GM21825 (cell line): Measurements from ENCODE around the gene MAPKAPK3.

ENCODE experiments used
- ATAC-seq: cut with Tn5 transposase; IDR thresholded peaks from one replicate; pipeline ENCODE4 v1.9.1; 2021; ENCODE audit warnings: mild to moderate bottlenecking, moderate library complexity; ENCODE audit not compliant: unreplicated experiment

Gene MAPKAPK3

DNA sequence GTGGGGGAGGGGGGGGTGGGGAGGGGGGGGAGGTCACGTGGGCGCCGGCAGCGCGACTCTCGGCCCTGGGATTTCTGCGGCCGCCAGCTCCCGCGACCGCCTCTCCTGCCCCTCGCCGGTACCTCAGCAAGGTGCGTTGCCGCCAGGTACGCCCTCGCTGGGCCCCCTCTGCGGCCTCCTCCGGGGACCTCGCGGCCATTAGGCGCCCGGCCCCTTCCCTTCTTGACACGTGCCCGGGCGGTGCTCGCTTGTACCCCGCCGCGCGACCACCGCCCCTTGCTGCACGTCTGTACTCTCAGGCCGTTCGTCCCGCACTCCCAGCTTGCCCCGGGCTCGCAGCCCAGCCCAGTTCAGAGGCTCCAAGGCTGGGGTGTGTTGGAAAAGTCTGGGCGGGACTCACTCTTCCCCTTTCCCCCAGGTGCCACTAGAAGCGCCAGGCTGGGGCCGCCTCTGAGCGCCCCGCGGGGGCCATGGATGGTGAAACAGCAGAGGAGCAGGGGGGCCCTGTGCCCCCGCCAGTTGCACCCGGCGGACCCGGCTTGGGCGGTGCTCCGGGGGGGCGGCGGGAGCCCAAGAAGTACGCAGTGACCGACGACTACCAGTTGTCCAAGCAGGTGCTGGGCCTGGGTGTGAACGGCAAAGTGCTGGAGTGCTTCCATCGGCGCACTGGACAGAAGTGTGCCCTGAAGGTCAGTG is at the start of gene MAPKAPK3:
TSS of gene MAPKAPK3 (plus strand) at position 56 of the 696 bp plus-strand sequence. CDS start at position 471, 415 bp downstream.
- no peak for ATAC-seq

- peak; percentile 79 for ATAC-seq
Measured at GRCh38 chr3:50567386-50568167, 49.4 kb upstream of the MAPKAPK3 start, which contains the start of gene C3orf18. C3orf18 (minus strand) TSS chr3:50567747; CDS start chr3:50565699, 2,048 bp downstream.

- peak; percentile 62 for ATAC-seq
Measured at GRCh38 chr3:50568947-50569749, 47.8 kb upstream of the MAPKAPK3 start, which contains the start of gene HEMK1. HEMK1 (plus strand) TSS chr3:50569522; CDS start chr3:50571105, 1,583 bp downstream.

GRCh38 chr3:50570508-50571279 is 46.3 kb upstream of the MAPKAPK3 start:
- ATAC-seq, result no peak

DNA sequence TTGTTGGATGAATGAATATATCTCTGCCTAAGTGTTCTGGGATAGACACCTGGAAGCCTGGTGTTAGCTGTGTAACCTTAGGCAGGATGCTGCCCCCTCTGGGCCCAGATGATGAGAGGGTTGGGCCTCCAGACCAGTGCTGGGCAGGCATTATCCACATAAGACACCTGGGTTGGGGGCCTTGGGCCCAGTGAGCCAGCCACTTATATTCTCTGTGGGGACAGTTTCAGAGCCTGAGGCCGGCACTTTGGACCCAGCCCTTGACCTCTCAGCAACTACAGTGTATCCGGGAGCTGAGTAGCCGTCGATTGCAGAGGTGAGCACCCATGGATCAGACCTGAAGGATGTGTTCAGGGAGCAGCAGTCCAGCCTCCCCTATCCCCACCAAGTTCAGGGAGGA is 45.5 kb upstream of the MAPKAPK3 start:
- ATAC-seq, result no peak

DNA sequence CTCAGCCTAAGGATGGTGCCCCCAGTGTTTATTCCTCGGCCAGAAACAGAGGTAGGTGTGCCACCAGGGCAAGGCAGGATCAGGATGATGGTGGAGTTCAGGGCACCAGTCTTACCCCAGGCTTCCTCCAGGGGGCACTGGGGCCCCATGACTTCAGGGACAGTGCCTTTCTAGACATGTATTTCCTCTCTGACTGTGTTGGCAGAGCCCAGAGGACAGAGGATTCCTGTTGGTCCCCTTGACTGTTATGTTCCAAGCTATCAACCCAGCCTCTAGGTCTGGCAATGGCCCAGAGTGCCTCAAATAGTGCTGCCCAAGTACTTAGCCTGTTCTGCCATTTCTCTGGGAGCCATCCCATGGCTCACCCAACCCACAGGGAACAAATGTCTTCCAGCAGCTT is 44.8 kb upstream of the MAPKAPK3 start:
- no peak for ATAC-seq

DNA sequence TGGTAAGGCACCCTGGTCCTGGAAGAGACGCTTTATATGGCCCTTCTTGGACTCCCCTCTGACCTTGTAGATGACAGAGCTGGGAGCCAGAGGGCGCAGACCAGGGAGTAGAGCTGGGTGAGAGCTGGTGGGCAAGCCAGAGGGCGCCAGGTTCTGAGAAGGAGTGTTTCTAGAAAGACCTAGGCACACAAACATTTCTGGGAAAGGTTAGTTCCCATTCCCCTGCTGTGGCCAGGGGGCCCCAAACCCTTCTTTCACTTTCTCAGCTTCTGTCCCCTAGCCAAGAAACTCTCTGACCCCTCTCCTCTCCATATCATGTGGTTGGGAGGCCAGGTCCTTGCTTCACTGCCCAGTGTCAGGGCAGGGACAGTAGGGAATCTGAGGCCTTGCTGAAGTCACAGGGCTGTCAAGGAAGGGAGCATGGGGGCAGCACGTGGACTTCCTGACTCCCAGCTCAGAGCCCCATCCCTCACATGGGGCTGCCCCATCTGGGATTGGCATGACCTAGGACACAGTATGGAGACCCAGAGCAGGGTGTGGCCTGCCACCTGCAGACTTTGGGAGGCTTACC is 44.1 kb upstream of the MAPKAPK3 start:
- no peak for ATAC-seq

DNA sequence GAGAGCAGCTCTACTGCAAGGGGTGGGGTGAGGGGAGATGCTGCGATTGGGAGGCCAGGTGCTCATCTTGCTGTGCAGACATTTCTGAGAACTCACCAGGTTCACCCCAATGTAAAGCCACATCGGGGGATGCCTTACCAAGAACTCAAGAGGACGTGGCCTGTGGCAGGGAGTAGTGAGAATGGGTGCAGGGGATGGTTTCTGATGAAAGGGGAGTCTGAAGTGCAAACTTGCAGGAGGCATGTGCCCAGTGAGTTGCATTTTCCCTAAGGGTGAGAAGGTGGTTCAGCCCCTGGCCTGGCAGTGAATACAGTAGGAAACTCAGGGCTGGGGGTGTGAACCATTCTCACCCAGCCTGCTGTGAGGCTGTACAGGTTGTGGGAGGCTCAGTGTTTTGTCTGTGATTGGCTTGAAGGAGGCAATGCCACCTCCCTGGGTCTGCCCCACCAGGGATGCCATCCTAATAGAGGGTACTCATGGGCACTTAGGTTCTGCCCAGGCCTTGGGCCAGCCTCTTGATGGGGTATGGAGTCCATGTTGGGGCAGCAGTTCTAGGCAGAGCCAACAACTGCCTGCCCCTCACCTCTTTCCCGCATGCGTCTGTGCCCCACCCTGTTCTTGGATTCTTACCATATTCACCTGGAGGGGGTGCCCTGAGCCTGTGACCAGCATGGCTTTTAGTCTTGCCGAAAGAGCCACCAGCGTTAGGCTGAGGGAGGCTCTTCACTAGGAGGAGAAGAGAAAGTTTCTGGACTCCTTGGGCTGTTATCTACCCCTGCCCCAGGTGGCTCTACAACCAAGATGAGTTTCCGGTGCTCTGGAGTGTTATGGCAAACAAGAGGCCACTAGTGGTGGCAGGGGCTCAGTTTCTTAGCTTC is 43.1 kb upstream of the MAPKAPK3 start:
- ATAC-seq, result no peak

- ATAC-seq, result no peak
Measured at GRCh38 chr3:50574444-50574831, 42.5 kb upstream of the MAPKAPK3 start.

DNA sequence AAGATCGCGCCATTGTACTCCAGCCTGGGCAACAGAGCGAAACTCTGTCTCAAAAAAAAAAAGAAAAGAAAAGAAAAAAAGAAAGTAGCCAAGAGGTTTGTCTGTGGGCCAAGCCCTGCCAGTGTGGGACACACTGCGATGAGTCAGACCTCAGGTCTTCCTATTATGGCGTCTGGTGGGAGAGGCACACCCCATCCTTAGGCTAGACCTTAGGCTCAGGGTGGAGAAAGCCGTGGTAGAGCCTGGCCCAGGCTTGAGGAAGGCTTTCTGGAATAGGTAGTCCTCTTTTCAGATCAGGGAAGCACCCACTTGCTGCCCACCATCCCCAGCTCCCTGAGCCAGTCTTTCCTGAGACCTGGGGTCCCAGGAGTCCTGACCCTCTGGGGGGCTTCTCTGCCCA is 41.6 kb upstream of the MAPKAPK3 start:
- ATAC-seq, result no peak

GRCh38 chr3:50577348-50577747 is 39.6 kb upstream of the MAPKAPK3 start:
- no peak for ATAC-seq

DNA sequence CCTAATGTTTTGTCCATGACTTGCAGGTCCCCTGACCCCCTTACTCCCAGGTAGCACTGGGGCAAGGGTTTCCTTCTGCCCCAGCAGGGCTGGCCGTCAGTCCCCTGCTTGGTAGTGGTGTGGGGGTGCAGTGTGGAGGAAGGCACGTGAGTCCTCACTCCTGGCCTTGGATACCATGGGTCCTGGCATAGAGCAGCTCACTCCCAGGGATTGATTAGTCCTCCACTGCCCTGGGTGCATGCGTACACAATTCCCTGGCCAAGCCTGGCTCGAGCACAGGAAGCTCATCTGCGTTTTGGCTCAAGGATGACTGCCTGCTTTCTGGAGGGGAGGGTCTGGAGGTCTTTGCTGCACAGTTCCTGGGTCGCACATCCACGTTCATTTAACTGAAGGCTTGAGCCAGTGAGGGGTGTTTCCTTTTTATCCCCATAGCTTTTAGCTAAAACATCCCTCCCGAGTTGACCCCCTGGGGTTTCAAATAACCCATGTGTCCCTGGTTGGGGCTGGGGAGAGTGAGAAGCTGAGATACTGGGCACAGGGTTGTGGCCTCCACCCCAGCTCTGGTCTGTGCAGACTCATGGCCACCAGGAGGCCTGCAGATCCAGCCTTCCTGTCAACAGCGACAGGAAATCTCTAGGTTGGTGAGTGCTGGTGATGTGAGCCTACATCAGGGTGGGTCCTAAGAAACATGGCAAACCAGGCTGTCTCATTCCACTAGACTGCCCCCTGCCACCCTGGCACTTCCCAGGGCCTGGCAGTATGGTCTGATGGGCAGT is 36.1 kb upstream of the MAPKAPK3 start:
- no peak for ATAC-seq

GRCh38 chr3:50581459-50581842 is 35.5 kb upstream of the MAPKAPK3 start:
- no peak for ATAC-seq

- ATAC-seq, result no peak
Measured at GRCh38 chr3:50582083-50582482, 34.9 kb upstream of the MAPKAPK3 start.

DNA sequence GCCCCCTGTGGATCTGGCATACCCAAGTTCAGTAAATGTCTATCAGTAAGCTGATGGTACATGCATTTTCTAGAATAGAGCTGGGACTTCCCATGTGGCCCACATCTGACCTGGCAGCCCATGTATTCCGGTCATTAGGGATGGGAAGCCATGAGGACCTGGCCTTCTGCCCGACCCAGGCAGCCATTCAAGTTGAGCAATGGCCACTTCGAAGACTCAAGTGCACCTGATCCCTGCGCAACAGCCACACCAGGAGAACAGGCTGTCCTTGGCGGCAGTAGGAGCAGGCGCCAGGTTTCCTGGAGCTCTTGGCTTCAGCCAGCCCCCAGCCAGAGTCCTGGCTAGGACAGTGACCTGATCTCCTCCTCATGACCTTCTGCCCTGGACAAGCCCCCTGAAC is 33.1 kb upstream of the MAPKAPK3 start:
- no peak for ATAC-seq

- ATAC-seq, result no peak
Measured at GRCh38 chr3:50584391-50584790, 32.6 kb upstream of the MAPKAPK3 start.

DNA sequence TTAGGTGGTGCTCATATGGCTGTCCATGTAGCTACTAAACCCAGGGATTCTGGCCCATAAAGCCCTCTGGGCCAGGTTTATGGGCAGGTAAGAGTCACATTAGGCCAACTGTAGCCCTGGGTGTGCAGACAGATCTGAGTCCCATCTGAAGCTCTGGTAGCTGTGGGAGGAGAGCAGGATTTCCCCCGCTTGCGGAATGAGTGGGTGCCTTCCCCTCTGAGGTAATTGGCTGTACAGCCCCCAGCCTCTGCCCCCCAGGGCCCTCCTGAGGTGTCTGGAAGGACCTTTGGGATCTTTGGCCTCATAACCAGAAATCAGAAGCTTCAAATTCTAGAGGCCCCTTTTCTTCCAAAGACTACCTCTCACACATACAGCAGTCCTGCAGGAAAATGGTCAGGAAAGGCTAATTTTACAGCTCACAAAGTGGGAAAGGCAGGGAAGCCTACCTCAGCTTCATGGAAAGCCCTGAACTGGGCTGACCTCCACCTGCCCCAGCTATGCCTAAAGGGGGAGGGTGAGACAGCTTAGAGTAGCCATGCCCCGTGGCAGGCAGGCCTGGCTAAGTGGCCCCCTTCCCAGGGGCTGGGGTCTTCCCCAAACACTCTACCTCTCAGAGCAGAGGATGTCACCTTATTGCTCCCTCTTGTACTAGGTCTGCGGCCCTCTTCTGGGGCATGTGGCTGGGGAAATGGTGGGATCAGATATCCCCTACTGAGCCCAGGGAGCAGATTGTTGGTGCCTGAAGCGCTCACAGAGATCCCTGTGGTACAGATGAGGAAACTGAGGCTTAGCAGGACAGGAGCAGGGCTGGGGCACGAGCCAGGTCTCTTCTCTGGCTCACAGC is 30.8 kb upstream of the MAPKAPK3 start:
- no peak for ATAC-seq

DNA sequence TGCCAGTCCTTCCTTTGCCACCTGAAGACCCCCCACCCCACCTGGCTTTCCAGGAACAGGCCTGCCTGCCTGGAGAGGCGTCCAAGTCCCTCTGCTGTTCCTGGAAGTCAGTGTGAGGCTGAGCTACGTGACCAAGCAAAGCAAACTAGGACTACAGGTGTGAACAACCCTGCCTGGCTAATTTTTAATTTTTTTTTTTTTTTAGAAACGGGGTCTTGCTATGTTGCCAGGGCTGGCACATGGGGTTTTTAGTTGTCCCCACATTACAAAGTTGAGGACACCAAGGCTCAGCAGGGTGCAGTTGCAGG is 30.2 kb upstream of the MAPKAPK3 start:
- ATAC-seq, result no peak
